Measurements from ENCODE around the gene LDLRAD2.
"Not testable (repeated sequence)": the region's sequence is repeated elsewhere in the genome, so short reads cannot be mapped to it uniquely, and the experiment has no call there.

The LDLRAD2 gene

GRCh38 chr1:21783679-21784603 is 28.1 kb upstream of the LDLRAD2 start:
- DNase-seq (ENCODE audit: low read depth in 2 of 2) = no peak

DNA sequence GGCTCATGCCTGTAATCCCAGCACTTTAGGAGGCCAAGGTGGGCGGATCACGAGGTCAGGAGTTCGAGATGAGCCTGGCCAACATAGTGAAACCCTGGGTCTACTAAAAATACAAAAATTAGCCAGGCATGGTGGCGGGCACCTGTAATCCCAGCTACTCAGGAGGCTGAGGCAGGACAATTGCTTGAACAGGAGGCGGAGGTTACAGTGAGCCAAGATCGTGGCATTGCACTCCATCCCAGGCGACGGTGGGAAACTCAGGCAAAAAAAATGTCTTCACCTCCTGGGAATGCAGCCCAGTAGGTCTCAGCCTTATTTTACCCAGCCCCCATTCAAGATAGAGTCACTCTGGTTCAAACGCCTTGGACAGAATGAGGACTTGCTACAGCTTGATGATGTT is 26.3 kb upstream of the LDLRAD2 start:
- not testable (repeated sequence) for DNase-seq (ENCODE audit: low read depth in 2 of 2)

DNA sequence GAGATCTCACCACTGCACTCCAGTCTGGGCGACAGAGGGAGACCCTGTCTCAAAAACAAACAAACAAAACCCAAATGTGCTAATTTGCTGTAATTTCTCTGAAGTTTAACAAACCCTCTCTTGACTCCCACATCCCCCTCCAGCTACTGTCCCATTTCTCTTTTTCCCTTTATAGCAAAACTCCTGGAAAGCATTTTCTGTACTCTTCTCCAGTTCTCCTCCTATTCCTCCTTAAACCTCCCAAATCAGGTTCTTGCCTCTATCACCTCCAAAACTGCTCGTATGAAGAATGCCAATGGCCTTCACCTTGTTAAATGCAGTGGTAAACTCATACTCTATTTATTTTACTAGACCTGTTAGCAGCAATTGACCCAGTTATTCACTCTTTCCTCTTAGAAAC is 25.4 kb upstream of the LDLRAD2 start:
- no peak for DNase-seq (ENCODE audit: low read depth in 2 of 2)

DNA sequence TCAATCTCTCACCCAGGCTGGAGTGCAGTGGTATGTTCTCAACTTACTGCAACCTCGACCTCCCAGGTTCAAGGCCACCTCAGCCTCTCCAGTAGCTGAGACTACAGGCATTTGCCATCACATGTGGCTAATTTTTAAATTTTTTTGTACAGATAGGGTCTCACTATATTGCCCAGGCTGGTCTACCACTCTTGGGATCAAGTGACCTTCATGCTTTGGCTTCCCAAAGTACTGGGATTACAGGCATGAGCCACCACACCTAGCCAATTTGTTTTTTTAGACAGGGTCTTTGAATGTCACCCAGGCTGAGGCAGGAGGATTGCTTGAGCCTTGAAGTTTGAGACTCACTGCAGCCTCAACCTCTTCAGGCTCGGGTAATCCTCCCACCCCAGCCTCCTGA is 19.0 kb upstream of the LDLRAD2 start:
- no peak for DNase-seq (ENCODE audit: low read depth in 2 of 2)

GRCh38 chr1:21794656-21795055 is 17.4 kb upstream of the LDLRAD2 start:
- DNase-seq (ENCODE audit: low read depth in 2 of 2) = no peak

GRCh38 chr1:21795075-21795474 is 17.0 kb upstream of the LDLRAD2 start:
- DNase-seq (ENCODE audit: low read depth in 2 of 2) = no peak

DNA sequence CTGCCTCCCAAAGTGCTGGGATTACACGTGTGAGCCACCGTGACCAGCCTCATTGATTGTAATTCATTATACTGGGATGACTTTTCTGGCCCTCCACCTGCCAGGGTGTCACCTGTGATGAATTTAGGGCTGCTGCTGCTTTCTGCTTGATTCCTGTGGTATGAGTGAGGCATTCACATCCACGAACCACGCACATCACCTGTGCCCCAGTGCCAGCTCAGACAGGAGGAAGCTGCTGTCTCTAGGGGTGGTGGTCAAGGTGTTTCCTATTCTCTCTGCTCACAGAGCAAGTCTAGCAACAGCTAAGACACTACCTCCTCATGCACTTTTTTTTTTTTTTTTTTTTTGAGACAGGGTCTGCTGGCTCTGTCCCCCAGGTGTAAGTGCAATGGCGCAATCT is 12.3 kb upstream of the LDLRAD2 start:
- DNase-seq (ENCODE audit: low read depth in 2 of 2) = no peak

DNA sequence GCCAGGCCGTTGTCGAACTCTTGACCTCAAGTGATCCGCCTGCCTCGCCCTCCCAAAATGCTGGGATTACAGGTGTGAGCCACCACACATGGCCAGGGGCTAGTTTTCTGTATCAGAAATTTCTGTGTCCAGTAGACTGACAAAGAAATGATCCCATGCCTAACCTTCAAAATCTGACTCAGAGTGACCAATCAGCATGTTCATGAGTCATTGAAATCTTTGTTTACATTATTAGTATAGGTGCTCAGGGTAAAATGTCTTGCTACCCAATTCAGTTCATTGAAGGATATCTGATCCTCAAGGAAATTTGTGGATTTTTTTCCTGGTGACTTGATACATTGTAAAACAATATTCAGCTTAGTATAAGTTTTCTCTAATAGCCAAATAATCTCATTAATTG is 11.0 kb upstream of the LDLRAD2 start:
- no peak for DNase-seq (ENCODE audit: low read depth in 2 of 2)

GRCh38 chr1:21804536-21804935 is 7.5 kb upstream of the LDLRAD2 start:
- no peak for DNase-seq (ENCODE audit: low read depth in 2 of 2)

DNA sequence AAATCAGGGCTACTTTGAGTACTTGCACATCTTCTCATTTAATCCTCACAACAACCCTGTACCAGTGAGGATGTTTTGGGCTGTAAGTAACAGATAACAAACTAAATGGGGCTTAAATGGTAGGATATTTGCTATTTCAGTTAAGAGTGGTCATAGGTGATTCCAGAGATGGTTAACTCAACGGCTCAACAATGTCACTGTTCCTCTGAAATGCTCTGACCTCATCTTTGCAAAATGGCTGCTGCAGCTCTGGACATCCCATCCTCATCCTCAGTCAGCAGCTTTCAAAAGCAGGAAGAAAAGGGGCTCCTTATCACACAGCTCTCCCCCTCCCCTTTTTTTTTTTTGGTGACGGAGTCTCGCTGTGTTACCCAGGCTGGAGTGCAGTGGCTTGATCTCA is 1.5 kb downstream of the LDLRAD2 start:
- no peak for DNase-seq (ENCODE audit: low read depth in 2 of 2)

DNA sequence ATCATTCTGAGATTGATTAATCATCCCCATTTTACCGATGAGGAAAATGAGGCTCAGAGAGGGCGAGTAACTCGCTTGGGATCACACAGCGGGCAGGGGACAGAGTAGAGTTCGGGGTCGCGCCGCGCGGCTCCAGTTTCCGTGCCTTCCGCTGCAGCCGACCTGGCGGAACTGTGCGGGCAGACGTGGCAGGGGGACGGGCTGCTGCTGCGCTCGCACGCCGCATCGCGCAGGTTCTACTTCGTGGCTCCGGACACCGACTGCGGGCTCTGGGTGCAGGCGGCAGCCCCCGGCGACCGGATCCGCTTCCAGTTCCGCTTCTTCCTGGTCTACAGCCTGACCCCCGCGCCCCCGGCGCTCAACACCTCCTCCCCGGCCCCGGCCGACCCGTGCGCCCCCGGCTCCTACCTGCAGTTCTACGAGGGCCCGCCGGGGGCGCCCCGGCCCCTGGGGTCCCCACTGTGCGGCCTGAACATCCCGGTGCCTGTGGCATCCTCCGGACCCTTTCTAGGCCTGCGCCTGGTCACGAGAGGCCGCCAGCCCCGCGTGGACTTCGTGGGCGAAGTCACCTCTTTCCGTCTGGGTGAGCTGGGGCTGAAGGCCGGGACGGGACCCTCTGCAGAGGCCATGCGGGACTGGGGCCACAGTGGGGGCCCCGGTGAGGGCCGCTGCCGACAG is 2.3 kb downstream of the LDLRAD2 start:
- DNase-seq (ENCODE audit: low read depth in 2 of 2) = peak; percentile 5 to 12

- DNase-seq (ENCODE audit: low read depth in 2 of 2) = no peak
Observed at GRCh38 chr1:21814981-21815582, 3.0 kb downstream of the LDLRAD2 start.

DNA sequence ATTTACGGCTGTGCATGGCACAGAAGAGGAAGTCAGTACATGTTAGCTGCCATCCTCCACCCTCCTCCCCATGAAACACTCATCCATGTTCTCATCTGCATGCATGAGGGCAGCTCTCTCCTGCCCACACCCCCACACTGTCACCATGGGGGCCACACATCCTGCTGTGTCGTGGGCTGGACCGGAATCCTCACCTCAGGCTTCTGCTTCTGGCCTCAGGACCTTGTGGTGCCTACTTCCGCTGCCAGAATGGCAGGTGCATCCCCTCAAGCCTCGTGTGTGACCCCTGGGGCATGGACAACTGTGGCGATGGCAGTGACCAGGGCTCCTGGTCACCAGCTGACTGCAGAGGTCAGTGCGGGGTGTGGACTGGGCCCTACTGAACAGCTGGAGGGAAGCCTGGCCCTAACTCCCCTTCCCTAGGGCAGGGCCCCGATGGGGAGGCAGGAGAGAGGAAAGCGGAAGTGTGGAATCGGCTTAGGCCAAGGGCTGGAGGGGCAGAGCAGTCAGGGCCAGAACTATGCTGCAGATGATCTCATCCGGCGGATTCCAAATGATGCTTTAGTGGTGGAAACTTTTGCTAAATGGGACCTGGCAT is 3.8 kb downstream of the LDLRAD2 start:
- no peak for DNase-seq (ENCODE audit: low read depth in 2 of 2)

DNA sequence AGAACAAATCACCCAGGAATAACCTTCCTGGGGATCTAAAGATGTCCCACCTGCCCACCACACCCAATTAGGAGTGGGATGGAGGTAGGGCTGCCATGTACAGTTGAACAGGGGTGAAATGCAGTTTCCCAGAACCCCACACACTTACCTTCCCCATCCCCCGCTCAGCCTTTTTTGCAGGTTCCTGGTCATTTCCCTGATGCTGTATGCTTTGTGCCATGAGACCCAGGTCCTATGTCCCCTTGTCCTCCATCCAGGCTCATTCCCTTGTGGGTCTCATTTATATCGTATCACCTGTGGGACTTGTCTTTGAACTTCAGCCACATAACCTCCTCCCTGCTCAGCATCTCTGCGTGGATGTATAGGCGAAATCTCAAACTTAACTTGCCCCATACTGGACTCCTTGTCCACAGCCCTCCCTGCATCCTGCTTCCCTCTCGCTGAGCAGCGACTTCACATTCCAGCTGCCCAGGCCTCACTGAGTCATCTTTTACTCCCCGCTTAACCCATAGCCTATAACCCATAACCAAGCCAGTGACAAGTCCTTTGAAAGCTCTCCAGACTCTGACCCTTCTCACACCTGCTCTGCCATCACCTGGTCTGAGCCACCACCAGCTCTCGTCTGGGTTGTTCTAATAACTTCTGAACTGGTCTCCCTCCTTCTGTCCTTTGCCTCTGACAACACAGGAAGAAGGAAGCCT is 4.7 kb downstream of the LDLRAD2 start:
- DNase-seq (ENCODE audit: low read depth in 2 of 2) = no peak

DNA sequence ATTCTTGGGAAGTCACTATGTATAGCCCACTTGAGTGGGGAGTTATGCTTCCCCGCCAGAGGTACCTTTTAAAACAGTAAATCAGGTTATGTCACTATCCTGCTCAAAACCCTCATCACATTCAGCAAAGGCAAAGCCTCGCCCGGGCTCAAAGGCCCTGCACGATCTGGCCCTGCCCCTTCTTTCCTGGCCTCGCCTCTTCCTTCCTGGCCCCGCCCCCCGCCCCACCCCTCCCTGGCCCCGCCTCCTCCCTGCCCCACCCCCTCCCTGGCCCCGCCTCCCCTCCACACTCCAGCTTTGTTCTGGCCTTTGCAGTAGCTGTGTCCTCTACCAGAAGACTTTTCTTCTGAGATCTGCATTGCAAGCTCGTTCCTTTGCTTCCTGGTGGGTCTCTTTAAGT is 6.6 kb downstream of the LDLRAD2 start:
- peak; percentile 20 to 21 for DNase-seq (ENCODE audit: low read depth in 2 of 2)

DNA sequence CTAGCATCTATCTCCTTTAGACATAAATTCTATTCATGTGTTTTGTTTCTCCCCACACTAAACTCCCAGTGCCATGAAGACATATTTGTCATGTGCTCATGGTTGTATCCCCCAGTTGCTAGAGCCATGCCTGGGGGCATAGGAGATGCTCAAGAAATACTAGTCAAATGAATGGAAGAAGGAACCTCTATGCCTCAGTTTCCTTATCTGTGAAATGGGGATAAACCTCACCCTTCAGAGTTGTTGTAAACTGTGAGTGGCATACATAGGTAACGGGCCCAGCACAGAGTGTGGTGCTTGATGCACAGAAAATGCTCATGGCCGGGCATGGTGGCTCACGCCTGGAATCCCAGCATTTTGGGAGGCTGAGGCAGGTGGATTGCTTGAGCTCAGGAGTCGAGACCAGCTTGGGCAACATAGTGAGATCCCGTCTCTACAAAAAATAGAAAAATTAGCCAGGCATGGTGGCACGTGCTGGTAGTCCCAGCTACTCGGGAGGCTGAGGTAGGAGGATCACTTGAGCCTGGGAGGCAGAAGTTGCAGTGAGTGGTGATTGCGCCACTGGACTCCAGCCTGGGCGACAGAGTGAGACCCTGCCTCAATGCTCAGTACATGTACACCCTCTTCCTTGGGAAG is 8.7 kb downstream of the LDLRAD2 start:
- DNase-seq (ENCODE audit: low read depth in 2 of 2) = no peak

DNA sequence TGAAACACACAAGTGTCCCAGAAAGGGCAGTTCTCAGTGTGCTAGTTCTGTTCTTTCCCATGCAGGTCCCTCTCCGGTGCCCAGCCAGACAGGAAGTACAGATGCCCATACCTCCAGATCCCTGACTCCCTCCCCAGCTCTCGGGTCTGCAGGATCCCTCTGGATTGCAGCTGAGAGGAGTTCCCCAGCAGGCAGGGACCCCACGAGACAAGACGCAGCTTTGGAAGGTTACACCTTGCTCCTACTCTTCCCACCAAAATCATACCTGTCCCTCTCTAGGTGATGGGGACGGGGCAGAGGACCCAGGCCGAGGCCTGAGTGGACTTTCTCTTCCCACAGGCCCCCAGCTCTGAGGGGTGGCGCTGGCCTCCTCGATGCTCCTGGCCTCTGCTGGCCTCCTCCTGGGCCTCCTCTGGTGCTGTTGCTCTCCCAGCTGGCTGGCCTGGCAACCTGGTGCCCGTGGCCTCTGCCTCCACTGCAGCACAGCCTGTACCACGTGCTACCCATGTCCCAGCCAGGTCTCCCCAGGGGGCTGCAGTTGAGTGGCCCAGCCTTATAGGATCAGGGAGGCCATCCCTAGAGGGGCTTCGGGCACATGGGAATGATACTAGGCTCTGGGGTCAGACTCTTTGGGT is 9.4 kb downstream of the LDLRAD2 start:
- no peak for DNase-seq (ENCODE audit: low read depth in 2 of 2)

GRCh38 chr1:21822349-21822748 is 10.3 kb downstream of the LDLRAD2 start:
- DNase-seq (ENCODE audit: low read depth in 2 of 2) = no peak

DNA sequence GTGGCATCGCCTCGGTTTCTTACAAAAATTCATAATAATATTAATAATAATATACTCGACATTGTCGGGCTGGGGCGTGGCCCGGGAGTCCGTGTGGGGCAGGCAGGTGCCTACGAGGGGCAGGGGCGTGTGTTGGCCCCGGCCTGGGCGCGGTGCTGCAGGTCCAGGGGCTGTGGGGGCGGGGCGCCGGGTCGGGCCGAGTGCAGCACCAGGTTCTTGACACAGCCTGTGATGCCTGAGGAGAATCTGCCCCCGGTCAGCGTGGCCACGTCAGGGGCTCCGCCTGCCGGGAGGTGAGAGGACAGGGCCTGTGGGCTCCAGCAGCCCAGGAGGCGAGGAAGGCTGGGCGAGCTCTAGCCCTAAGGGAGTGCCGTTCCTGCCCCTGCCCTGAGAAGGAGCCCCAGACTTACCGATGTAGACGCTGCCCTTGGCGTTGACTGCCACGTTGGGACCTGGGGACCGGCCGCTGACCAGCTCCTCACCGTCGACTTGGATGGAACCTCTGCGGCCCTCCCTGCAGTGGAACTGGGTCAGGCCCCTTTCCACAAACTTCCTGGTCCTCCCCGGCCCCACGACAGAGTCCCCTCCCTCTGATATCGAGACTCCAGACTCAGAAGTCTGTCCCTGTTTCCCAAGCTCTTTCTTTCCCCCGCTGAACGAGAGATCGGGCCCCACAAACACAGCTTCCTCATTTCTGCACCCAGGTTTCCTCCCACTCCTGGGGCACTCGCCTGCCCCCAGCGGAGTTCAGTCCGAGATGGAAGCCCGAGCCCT is 11.3 kb downstream of the LDLRAD2 start:
- no peak for DNase-seq (ENCODE audit: low read depth in 2 of 2)
